ENCODE measurements around the gene CARHSP1. TPM values are rescaled to one million over a fixed set of nuclear protein-coding genes. Genes with fewer than 3 reads are reported as not detected.

The CARHSP1 gene
- total RNA-seq, 1 experiment from 2014 or later = 79.7 TPM

- H3K79me2 ChIP-seq (ENCODE audit: insufficient read depth, low read length) = peaks cover 59% of the 10 kb centered on the region
- no peak for DNase-seq (ENCODE audit: low read depth, low spot score)
- no peaks in the 10 kb centered on the region for H3K27me3 ChIP-seq (ENCODE audit: insufficient read depth, low read length)
- no peaks in the 10 kb centered on the region for H3K9me2 ChIP-seq (ENCODE audit: insufficient read depth)
- no peak overlapping the region for H2AFZ ChIP-seq (ENCODE audit: low read depth, low read length, poor library complexity, severe bottlenecking)
- TF ChIP-seq ELF1 (IDR thresholded peaks at IDR 0.05; ENCODE audit: borderline replicate concordance, low read depth) (no peak), POLR2AphosphoS5 (IDR thresholded peaks at IDR 0.05; ENCODE audit: low read depth, low read length) (no peak), EZH2 (IDR thresholded peaks at IDR 0.05) (no peak)
- no peaks in the 10 kb centered on the region for H3K36me3 ChIP-seq (ENCODE audit: control insufficient read depth in 1 of 2, insufficient read depth in 2 of 2, low read length in 2 of 2)
- ChIA-PET CTCF (no interaction called here), RAD21 (ENCODE audit: low non-redundant PET in 1 of 2, low total read pairs in 2 of 2, uncharacterized antibody in 2 of 2, unreplicated experiment in 2 of 2) (no interaction called here), POLR2A (no interaction called here)
- intact Hi-C loops (cut with micrococcal nuclease) = no loop called here
- no peak for ATAC-seq
- peaks cover 61 to 79% of the 10 kb centered on the region in 2 experiments for H3K4me1 ChIP-seq (ENCODE audit: control insufficient read depth in 1 of 2, insufficient read depth in 2 of 2, low read length in 2 of 2)
- H3K9ac ChIP-seq (ENCODE audit: low read length) = peak overlapping the region; percentile 90
- peak overlapping the region; percentile 90 for H3K27ac ChIP-seq (ENCODE audit: low read depth, low read length)
- H3K4me2 ChIP-seq (ENCODE audit: low read length) = peak overlapping the region; percentile 98
- BruUV-seq (replicated peaks) = no TSS peak
- peak overlapping the region; percentile 86 to 93 for H3K4me3 ChIP-seq (replicated peaks in 1 of 2; ENCODE audit: low read depth in 1 of 2, low read length in 2 of 2)
- H4K20me1 ChIP-seq (ENCODE audit: insufficient read depth) = no peaks in the 10 kb centered on the region; the same call in 1 of the 2 replicates
- no peaks in the 10 kb centered on the region for H3K9me3 ChIP-seq (ENCODE audit: control insufficient read depth in 1 of 2, insufficient read depth in 1 of 2, low read depth in 1 of 2, low read length in 2 of 2)
Observed at GRCh38 chr16:8867216-8867931, 1.4 kb downstream of the CARHSP1 start.

- H3K4me3 ChIP-seq (replicated peaks in 1 of 2; ENCODE audit: low read depth in 1 of 2, low read length in 2 of 2) = peak overlapping the region in 1 of 2 experiments; percentile 86; a peak in 1 of 4 replicates
- H4K20me1 ChIP-seq (ENCODE audit: insufficient read depth) = no peaks in the 10 kb centered on the region; the same call in 1 of the 2 replicates
- DNase-seq (ENCODE audit: low read depth, low spot score) (no peak), ATAC-seq (no peak)
- TF ChIP-seq POLR2A (IDR thresholded peaks at IDR 0.05; ENCODE audit: borderline replicate concordance, extremely low read depth, insufficient read depth, insufficient read length) = no peak
- H3K4me1 ChIP-seq (ENCODE audit: control insufficient read depth in 1 of 2, insufficient read depth in 2 of 2, low read length in 2 of 2) = peaks cover 61 to 79% of the 10 kb centered on the region in 2 experiments
- ChIA-PET CTCF (no interaction called here), POLR2A (no interaction called here), RAD21 (ENCODE audit: low non-redundant PET in 1 of 2, low total read pairs in 2 of 2, uncharacterized antibody in 2 of 2, unreplicated experiment in 2 of 2) (no interaction called here)
- intact Hi-C loops (cut with micrococcal nuclease) = no loop called here
- no peak overlapping the region for H2AFZ ChIP-seq (ENCODE audit: low read depth, low read length, poor library complexity, severe bottlenecking)
- no peaks in the 10 kb centered on the region for H3K9me3 ChIP-seq (ENCODE audit: control insufficient read depth in 1 of 2, insufficient read depth in 1 of 2, low read depth in 1 of 2, low read length in 2 of 2)
- no peaks in the 10 kb centered on the region for H3K27me3 ChIP-seq (ENCODE audit: insufficient read depth, low read length)
- H3K9me2 ChIP-seq (ENCODE audit: insufficient read depth) = no peaks in the 10 kb centered on the region
- H3K9ac ChIP-seq (ENCODE audit: low read length) = 0 out of 2 replicates have a peak overlapping the region, but pooled peaks have one; percentile 90
- H3K4me2 ChIP-seq (ENCODE audit: low read length) = peak overlapping the region; percentile 98
- H3K36me3 ChIP-seq (ENCODE audit: control insufficient read depth in 1 of 2, insufficient read depth in 2 of 2, low read length in 2 of 2) = no peaks in the 10 kb centered on the region
- no TSS peak for BruUV-seq (replicated peaks)
- no peak overlapping the region; the same call in 1 of the 2 replicates for H3K27ac ChIP-seq (ENCODE audit: low read depth, low read length)
- H3K79me2 ChIP-seq (ENCODE audit: insufficient read depth, low read length) = peaks cover 64% of the 10 kb centered on the region
Observed at GRCh38 chr16:8866884-8867215, 2.0 kb downstream of the CARHSP1 start.
